Head of caudate nucleus (tissue), 42 donors: ENCODE measurements around the gene BRAF.

Experiments
- DNase-seq, 42 donors: peaks; one replicate each; pipeline versions ENCODE4 v3.0.0 to v3.0.0-alpha.2; 2020 to 2021; ENCODE audit warnings: mixed read lengths in 7 of 42
- intact Hi-C: fragments of 100-400 bp; cut with DNase I; formaldehyde crosslinking; loops from one replicate; pipeline ENCODE4 v1.15.0; 2022

The BRAF gene

GRCh38 chr7:140676956-140677355, 247.8 kb downstream of the BRAF start:
- intact Hi-C loops, result loop anchor here (10.0 kb wide), 3 partner anchors 128 to 338 kb away; partner anchors contain the start of genes BRAF and MRPS33

DNA sequence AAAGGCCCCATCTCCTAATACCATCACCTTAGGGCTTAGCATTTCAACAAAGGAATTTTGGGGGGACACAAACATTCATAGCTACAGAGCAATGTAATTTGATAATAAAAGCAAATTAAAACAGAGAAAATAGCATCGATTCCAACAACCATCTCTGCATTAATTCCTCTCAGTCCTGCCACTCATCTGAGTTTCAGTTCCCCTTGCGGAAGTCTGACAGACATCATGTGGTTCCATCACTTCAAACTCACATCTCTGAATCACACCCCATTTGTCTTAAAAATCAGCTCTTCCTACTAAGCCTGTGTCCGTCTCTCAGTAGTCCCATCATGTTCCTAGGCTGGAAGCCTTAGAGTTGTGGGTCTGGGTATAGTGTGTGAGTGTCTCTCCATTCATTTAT, 248.4 kb downstream of the BRAF start:
- DNase-seq, result peak in 5 of 42 donors; percentile 15 to 29 (median 23)
- intact Hi-C loops, result loop anchor here (10.0 kb wide), 3 partner anchors 128 to 338 kb away; partner anchors contain the start of genes BRAF and MRPS33

More at GRCh38 chr7:140676956-140677355, 247.8 kb downstream of the BRAF start:
- DNase-seq, result peak in 4 of 42 donors; percentile 6 to 22 (median 8)

- DNase-seq, result peak in 6 of 42 donors; percentile 5 to 14 (median 10)
- intact Hi-C loops, result loop anchor here (2.0 to 10.0 kb wide), 4 partner anchors 21 to 339 kb away; partner anchors contain the start of genes BRAF, MRPS33 and NDUFB2
These were observed 249.0 kb downstream of the BRAF start for GRCh38 chr7:140675726-140676125.

DNA sequence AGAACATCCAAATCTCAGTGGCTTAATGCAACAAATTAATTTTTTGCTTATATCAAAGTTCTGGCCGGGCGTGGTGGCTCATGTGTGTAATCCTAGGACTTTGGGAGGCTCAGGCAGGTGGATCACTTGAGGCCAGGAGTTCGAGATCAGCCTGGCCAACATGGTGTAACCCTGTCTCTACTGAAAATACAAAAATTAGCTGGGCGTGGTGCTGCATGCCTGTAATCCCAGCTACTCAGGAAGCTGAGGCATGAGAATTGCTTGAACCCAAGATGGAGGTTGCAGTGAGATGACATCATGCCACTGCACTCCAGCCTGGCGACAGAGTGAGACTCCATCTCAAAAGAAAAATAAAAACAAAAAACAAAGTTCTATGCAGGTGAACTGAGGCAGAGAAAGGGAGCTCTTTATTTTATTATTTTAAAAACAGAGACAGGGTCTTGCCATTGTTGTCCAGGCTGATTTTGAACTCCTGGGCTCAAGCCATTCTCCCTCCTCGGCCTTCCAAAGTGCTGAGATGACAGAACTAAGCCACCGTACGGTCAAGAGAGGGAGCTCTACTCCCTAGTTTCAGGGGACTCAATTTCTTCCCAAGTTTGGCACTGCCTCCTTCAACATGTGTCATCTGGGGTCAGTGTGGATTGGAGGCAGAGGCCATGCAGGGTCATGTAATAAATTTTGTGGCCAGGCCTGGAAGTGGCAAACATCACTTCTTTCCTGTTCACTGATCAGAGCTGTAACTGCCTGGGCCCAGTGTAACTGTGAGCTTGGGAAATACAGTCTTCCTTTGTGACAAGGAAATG, 249.6 kb downstream of the BRAF start:
- DNase-seq, result peak in 36 of 42 donors; percentile 17 to 81 (median 62)

DNA sequence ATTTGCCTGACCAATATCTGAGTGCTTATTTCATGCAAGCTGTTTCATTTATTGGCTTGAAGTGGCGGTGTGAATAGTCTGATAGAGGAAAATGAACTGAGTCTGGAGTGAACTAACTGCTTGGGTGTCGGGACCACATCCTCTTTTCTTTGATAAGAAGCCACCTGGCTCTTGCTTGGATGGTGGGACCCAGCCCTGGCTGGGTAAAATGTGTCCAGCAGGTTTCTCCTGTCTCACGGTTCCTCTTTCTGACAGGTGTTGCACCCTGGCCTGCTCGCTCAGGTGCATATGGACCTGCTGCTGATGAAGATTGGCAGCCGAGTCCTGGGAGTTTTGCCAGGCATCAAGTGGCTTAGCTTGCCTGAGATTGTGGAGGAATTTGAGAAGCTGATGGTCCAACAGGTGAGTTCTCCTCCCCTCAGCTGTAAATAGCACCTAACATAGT, 250.4 kb downstream of the BRAF start:
- peak in 6 of 42 donors; percentile 6 to 34 (median 22) for DNase-seq
- intact Hi-C loops, result loop anchor here (2.0 to 10.0 kb wide), 4 partner anchors 22 to 340 kb away; partner anchors contain the start of genes BRAF, MRPS33 and NDUFB2

More for the DNA sequence above, 249.6 kb downstream of the BRAF start:
- intact Hi-C loops, result loop anchor here (2.0 to 10.0 kb wide), 4 partner anchors 22 to 340 kb away; partner anchors contain the start of genes BRAF, MRPS33 and NDUFB2

GRCh38 chr7:140673774-140674155, 251.0 kb downstream of the BRAF start:
- intact Hi-C loops, result loop anchor here (2.0 to 10.0 kb wide), 4 partner anchors 23 to 341 kb away; partner anchors contain the start of genes BRAF, MRPS33 and NDUFB2
- peak in 1 of 42 donors; percentile 15 for DNase-seq

- intact Hi-C loops, result loop anchor here (10.0 kb wide), 3 partner anchors 132 to 342 kb away; partner anchors contain the start of genes BRAF and MRPS33
- DNase-seq, result peak; percentile 40 to 87 (median 68)
These were observed 251.5 kb downstream of the BRAF start for GRCh38 chr7:140673063-140673773.

DNA sequence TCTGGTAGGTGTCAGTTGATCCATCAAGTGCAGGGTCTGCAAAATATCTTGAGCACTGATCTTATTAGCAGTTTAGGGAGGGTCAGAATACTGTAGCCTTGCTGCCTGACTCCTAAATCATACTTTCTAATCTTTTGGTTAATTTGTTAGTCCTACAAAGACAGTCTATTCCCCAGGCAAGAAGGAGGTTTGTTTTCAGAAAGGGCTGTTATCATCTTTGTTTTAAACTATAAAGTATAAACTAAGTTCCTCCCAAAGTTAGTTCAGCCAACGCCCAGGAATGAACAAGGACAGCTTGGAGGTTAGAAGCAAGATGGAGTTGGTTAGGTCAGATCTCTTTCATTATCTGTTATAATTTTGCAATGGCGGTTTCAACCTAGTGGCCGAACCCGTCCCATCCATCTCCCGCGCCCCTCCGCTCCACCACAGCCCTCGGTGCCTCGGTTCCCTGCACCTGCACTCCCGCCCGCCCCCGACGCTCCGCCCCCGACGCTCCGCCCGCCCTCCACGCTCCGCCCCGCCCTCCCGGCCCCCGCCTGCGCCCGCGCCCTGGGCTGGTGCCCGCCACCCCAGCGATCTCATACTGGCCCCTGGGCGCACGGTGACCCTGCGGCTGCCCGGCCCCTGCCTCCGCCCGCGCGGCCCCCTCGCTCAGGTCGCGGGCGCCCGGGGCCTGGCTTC, 252.2 kb downstream of the BRAF start, which contains the start of gene ADCK2:
TSS of gene ADCK2 (plus strand) at position 564 of the 681 bp plus-strand sequence. CDS start 386 bp downstream, outside the sequence.
- peak in 41 of 42 donors; percentile 18 to 85 (median 72) for DNase-seq
- intact Hi-C loops, result loop anchor here (10.0 kb wide), 3 partner anchors 132 to 342 kb away; partner anchors contain the start of genes BRAF and MRPS33

- intact Hi-C loops, result loop anchor here (10.0 kb wide), 3 partner anchors 133 to 343 kb away; partner anchors contain the start of genes BRAF and MRPS33
- DNase-seq, result peak in 5 of 42 donors; percentile 7 to 34 (median 22)
These were observed 252.8 kb downstream of the BRAF start for GRCh38 chr7:140671966-140672365.

- peak in 2 of 42 donors; percentile 6 to 9 for DNase-seq
These were observed 254.3 kb downstream of the BRAF start for GRCh38 chr7:140670343-140670935.

DNA sequence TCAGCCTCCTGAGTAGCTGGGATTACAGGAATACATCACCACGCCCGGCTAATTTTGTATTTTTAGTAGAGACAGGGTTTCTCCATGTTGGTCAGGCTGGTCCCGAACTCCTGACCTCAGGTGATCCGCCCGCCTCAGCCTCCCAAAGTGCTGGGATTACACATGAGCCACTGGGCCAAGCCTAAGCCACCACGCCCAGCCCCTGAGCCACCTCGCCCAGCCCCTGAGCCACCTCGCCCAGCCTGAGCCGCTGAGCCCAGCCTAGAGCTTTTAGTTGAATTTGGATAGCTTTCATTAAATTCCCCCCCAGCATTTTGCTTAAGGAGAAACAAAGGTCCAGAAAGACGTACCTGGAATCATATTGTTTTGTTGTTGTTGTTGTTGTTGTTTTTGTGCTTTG, 254.9 kb downstream of the BRAF start:
- intact Hi-C loops, result loop anchor here (10.0 kb wide), 3 partner anchors 135 to 345 kb away; partner anchors contain the start of genes BRAF and MRPS33
- peak in 3 of 42 donors; percentile 1 to 12 (median 8) for DNase-seq

More at GRCh38 chr7:140670343-140670935, 254.3 kb downstream of the BRAF start:
- intact Hi-C loops, result loop anchor here (10.0 kb wide), 3 partner anchors 134 to 344 kb away; partner anchors contain the start of genes BRAF and MRPS33

DNA sequence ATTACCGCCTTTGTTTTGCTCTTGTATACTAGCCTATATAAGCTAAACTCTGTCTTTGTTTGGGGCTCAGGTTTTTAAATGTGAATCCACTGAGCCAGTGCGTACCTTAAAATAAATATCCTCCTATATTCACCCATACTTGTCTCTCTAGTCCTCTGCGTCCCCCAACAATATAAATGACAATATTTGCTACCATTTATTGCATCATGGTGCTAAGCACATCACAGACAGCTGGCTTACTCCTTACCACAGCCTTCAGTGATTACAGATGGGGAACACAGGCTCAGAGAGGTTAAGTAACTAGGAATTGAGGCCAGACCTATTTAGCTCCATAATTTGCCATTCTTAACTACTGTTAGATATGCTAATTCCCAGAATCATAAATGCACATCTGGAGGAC, 255.4 kb downstream of the BRAF start:
- intact Hi-C loops, result no loop called here
- no peak for DNase-seq
